Ishikawa (cell line): Measurements from ENCODE around the gene SUMO3.

ENCODE experiments used
- EP300 ChIP-seq: IDR thresholded peaks from 2 replicates; pipeline ENCODE4 v1.6.1; 2012; ENCODE audit warnings: borderline replicate concordance
- RAD21 ChIP-seq: IDR thresholded peaks from 2 replicates; pipeline ENCODE4 v1.6.1; 2012; ENCODE audit warnings: low read depth
- TAF1 ChIP-seq: IDR thresholded peaks from 2 replicates; pipeline ENCODE4 v1.6.1; 2012; ENCODE audit warnings: low read depth, mild to moderate bottlenecking
- YY1 ChIP-seq: IDR thresholded peaks from 2 replicates; pipeline ENCODE4 v1.6.1; 2012; ENCODE audit warnings: low read depth
- ZBTB7A ChIP-seq: IDR thresholded peaks from 2 replicates; pipeline ENCODE4 v1.6.1; 2012; ENCODE audit warnings: low read depth
- TF ChIP-seq, protein P1 (sequence below): IDR thresholded peaks from 2 replicates; pipeline ENCODE4 v1.6.1; 2012
- TF ChIP-seq, protein P2 (sequence below): IDR thresholded peaks from 2 replicates; pipeline ENCODE4 v1.6.1; 2012; ENCODE audit warnings: low read depth, mild to moderate bottlenecking

DNA sequence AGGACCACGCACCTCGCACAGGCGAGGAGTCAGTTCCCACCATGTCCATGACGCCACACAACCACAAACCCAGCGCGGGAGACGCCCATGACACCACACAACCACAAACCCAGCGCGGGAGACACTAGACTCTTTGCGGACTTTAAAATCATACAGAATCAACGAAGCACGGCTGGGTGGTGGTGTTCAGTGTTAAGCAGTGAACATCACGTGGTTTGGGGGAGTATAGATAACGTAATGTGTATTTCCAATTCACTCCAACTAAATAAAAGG lies 36.5 kb upstream of the SUMO3 start:
- TF ChIP-seq RAD21: no peak
- TF ChIP-seq, protein P1, sequence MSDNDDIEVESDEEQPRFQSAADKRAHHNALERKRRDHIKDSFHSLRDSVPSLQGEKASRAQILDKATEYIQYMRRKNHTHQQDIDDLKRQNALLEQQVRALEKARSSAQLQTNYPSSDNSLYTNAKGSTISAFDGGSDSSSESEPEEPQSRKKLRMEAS: no peak
- no peak for TF ChIP-seq ZBTB7A
- TF ChIP-seq EP300: no peak
- TF ChIP-seq, protein P2, sequence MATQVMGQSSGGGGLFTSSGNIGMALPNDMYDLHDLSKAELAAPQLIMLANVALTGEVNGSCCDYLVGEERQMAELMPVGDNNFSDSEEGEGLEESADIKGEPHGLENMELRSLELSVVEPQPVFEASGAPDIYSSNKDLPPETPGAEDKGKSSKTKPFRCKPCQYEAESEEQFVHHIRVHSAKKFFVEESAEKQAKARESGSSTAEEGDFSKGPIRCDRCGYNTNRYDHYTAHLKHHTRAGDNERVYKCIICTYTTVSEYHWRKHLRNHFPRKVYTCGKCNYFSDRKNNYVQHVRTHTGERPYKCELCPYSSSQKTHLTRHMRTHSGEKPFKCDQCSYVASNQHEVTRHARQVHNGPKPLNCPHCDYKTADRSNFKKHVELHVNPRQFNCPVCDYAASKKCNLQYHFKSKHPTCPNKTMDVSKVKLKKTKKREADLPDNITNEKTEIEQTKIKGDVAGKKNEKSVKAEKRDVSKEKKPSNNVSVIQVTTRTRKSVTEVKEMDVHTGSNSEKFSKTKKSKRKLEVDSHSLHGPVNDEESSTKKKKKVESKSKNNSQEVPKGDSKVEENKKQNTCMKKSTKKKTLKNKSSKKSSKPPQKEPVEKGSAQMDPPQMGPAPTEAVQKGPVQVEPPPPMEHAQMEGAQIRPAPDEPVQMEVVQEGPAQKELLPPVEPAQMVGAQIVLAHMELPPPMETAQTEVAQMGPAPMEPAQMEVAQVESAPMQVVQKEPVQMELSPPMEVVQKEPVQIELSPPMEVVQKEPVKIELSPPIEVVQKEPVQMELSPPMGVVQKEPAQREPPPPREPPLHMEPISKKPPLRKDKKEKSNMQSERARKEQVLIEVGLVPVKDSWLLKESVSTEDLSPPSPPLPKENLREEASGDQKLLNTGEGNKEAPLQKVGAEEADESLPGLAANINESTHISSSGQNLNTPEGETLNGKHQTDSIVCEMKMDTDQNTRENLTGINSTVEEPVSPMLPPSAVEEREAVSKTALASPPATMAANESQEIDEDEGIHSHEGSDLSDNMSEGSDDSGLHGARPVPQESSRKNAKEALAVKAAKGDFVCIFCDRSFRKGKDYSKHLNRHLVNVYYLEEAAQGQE: no peak
- no peak for TF ChIP-seq YY1
- no peak for TF ChIP-seq TAF1
